HCT116 (cell line): ENCODE measurements around the gene SORCS2. TPM values are rescaled to one million over a fixed set of nuclear protein-coding genes. Genes with fewer than 3 reads are reported as not detected.

ENCODE experiments used
- ATAC-seq: fragments of 200-7000 bp; cut with Tn5 transposase; 2 replicates; pipeline ENCODE4 v1.9.1; 2020; ENCODE audit warnings: mild to moderate bottlenecking, moderate library complexity
- BruUV-seq: library from RNA; stranded (reverse); fragments of 400-500 nt; replicated peaks from 2 replicates; lab custom pipeline; 2021; lab: Mats Ljungman, UMichigan
- CTCF ChIA-PET: fragments of 300-600 bp; sonication (Branson Sonifier 250); formaldehyde crosslinking; loops from one replicate; lab custom pipeline; 2021; ENCODE audit warnings: antibody characterized with exemption; lab: Charles Lee
- POLR2A ChIA-PET: fragments of 300-600, 350-600 bp; sonication (Branson Sonifier 250); formaldehyde crosslinking; loops from one replicate; lab custom pipeline; 2021; ENCODE audit warnings: antibody characterized with exemption; lab: Charles Lee
- RAD21 ChIA-PET, 2 experiments: fragments of 300-600 bp; sonication (Branson Sonifier 250); formaldehyde crosslinking; loops; one replicate each; lab custom pipeline; 2023; ENCODE audit warnings: low total read pairs in 2 of 2; ENCODE audit not compliant: uncharacterized antibody in 2 of 2, unreplicated experiment in 2 of 2, low non-redundant PET in 1 of 2; lab: Charles Lee
- DNase-seq: peaks from one replicate; pipeline ENCODE4 v3.0.0-alpha.2; 2010; ENCODE audit warnings: low read depth, low spot score
- H2AFZ ChIP-seq: fragments of 200-600 bp; shearing (Covaris generic), sonication (generic); 2 replicates; pipeline ENCODE4 v1.6.1; 2017; ENCODE audit warnings: low read depth, mixed run types, mixed read lengths, antibody characterized with exemption, low read length; ENCODE audit not compliant: poor library complexity, severe bottlenecking
- H3K27ac ChIP-seq: 2 replicates; pipeline ENCODE4 v1.5.1; 2012; ENCODE audit warnings: low read depth, low read length
- H3K27me3 ChIP-seq: fragments of 200-600 bp; sonication (generic); 2 replicates; pipeline ENCODE4 v1.6.1; 2016; ENCODE audit warnings: mixed run types, low read length, mixed read lengths; ENCODE audit not compliant: insufficient read depth
- H3K36me3 ChIP-seq, 2 experiments: fragments of 200-500 bp in 1 of 2; fragments of 200-600 bp in 1 of 2; sonication (Bioruptor generic) in 1 of 2; sonication (generic) in 1 of 2; 2 replicates each; pipeline versions ENCODE4 v1.5.1 to v1.6.1; 2014 to 2016; ENCODE audit warnings: low read length in 2 of 2, inconsistent platforms in 1 of 2, mixed read lengths in 1 of 2, mixed run types in 1 of 2; ENCODE audit not compliant: insufficient read depth in 2 of 2, control insufficient read depth in 1 of 2
- H3K4me1 ChIP-seq, 2 experiments: fragments of 200-600 bp in 1 of 2; sonication (generic) in 1 of 2; 2 replicates each; pipeline versions ENCODE4 v1.5.1 to v1.6.1; 2012 to 2017; ENCODE audit warnings: low read length in 2 of 2, inconsistent platforms in 1 of 2, mild to moderate bottlenecking in 1 of 2, mixed read lengths in 1 of 2, mixed run types in 1 of 2, moderate library complexity in 1 of 2; ENCODE audit not compliant: insufficient read depth in 2 of 2, control insufficient read depth in 1 of 2
- H3K4me2 ChIP-seq: fragments of 200-600 bp; sonication (generic); 2 replicates; pipeline ENCODE4 v1.6.1; 2017; ENCODE audit warnings: mixed run types, low read length, mixed read lengths
- H3K4me3 ChIP-seq, 2 experiments: fragments of 200-600 bp in 1 of 2; sonication (generic) in 1 of 2; replicated peaks in 1 of 2; 2 replicates each; pipeline ENCODE4 v1.5.1; 2011 to 2016; ENCODE audit warnings: low read length in 2 of 2, control low read depth in 1 of 2, low read depth in 1 of 2, mild to moderate bottlenecking in 1 of 2, mixed read lengths in 1 of 2, mixed run types in 1 of 2
- H3K79me2 ChIP-seq: fragments of 200-600 bp; sonication (generic); 2 replicates; pipeline ENCODE4 v1.6.1; 2017; ENCODE audit warnings: mild to moderate bottlenecking, mixed run types, low read length, moderate library complexity, mixed read lengths; ENCODE audit not compliant: insufficient read depth
- H3K9ac ChIP-seq: fragments of 200-600 bp; sonication (generic); 2 replicates; pipeline ENCODE4 v1.6.1; 2016; ENCODE audit warnings: low read length, mixed read lengths
- H3K9me2 ChIP-seq: fragments of 200-600 bp; sonication (generic), shearing (Covaris generic); 2 replicates; pipeline ENCODE4 v1.6.1; 2017; ENCODE audit warnings: mixed run types, mild to moderate bottlenecking, moderate library complexity; ENCODE audit not compliant: insufficient read depth
- H3K9me3 ChIP-seq, 2 experiments: fragments of 200-500 bp in 1 of 2; fragments of 200-600 bp in 1 of 2; sonication (Bioruptor generic) in 1 of 2; sonication (generic) in 1 of 2; 2 replicates each; pipeline ENCODE4 v1.6.1; 2014 to 2017; ENCODE audit warnings: low read length in 2 of 2, mixed read lengths in 2 of 2, inconsistent platforms in 1 of 2, low read depth in 1 of 2, mild to moderate bottlenecking in 1 of 2, mixed run types in 1 of 2, moderate library complexity in 1 of 2; ENCODE audit not compliant: control insufficient read depth in 1 of 2, insufficient read depth in 1 of 2
- H4K20me1 ChIP-seq: fragments of 200-600 bp; sonication (generic), shearing (Covaris generic); 2 replicates; pipeline ENCODE4 v1.6.1; 2017; ENCODE audit warnings: mixed run types, mild to moderate bottlenecking, moderate library complexity; ENCODE audit not compliant: insufficient read depth
- EGR1 ChIP-seq: IDR thresholded peaks from 2 replicates; pipeline ENCODE4 v1.6.1; 2012; ENCODE audit warnings: low read depth
- EZH2 ChIP-seq: fragments of 200-600 bp; sonication (generic); IDR thresholded peaks from 2 replicates; pipeline ENCODE4 v1.6.1; 2017; ENCODE audit warnings: antibody characterized with exemption, mixed run types
- EZH2phosphoT487 ChIP-seq: fragments of 200-600 bp; IDR thresholded peaks from 2 replicates; pipeline ENCODE4 v1.6.1; 2018; ENCODE audit warnings: antibody characterized with exemption, borderline replicate concordance
- POLR2AphosphoS5 ChIP-seq: IDR thresholded peaks from 2 replicates; pipeline ENCODE4 v1.6.1; 2011; ENCODE audit warnings: mild to moderate bottlenecking, low read depth, low read length, moderate library complexity
- SP1 ChIP-seq: IDR thresholded peaks from 2 replicates; pipeline ENCODE4 v1.6.1; 2012; ENCODE audit warnings: low read depth
- SRF ChIP-seq: IDR thresholded peaks from 2 replicates; pipeline ENCODE4 v1.6.1; 2012; ENCODE audit warnings: low read depth
- YY1 ChIP-seq: IDR thresholded peaks from 2 replicates; pipeline ENCODE4 v1.6.1; 2011; ENCODE audit warnings: low read length, low read depth, moderate library complexity, mild to moderate bottlenecking; ENCODE audit not compliant: insufficient replicate concordance; ENCODE audit errors: extremely low read depth
- ZFX ChIP-seq: fragments of 450-650 bp; IDR thresholded peaks from 2 replicates; pipeline ENCODE4 v1.6.1; 2017
- ZNF274 ChIP-seq: fragments of 200-500 bp; sonication (Bioruptor generic); IDR thresholded peaks from 2 replicates; pipeline ENCODE4 v1.6.1; 2014; ENCODE audit warnings: mild to moderate bottlenecking, low read depth, low read length, inconsistent platforms
- intact Hi-C: fragments of 100-400 bp; cut with micrococcal nuclease; formaldehyde crosslinking; loops from 2 replicates; pipeline ENCODE4 v1.10.0; 2022
- total RNA-seq: library from RNA; stranded (reverse); gene quantifications from one replicate; pipeline ENCODE4 v1.2.1, GENCODE V29; 2021; ENCODE audit not compliant: unreplicated experiment
- TF ChIP-seq, protein P1 (sequence below): IDR thresholded peaks from 2 replicates; pipeline ENCODE4 v1.6.1; 2012; ENCODE audit warnings: low read depth
- TF ChIP-seq, protein P2 (sequence below): IDR thresholded peaks from 2 replicates; pipeline ENCODE4 v1.6.1; 2012
- TF ChIP-seq, protein P3 (sequence below): IDR thresholded peaks from 2 replicates; pipeline ENCODE4 v1.6.1; 2011; ENCODE audit warnings: mild to moderate bottlenecking, low read length, moderate library complexity; ENCODE audit not compliant: insufficient replicate concordance; ENCODE audit errors: extremely low read depth
- TF ChIP-seq, protein P4 (sequence below), 3 experiments: fragments of 200-600 bp in 1 of 3; sonication (generic) in 1 of 3; IDR thresholded peaks in 2 of 3; conservative IDR thresholded peaks in 1 of 3; 2 replicates each; pipeline ENCODE4 v1.5.1; 2012 to 2017; ENCODE audit warnings: low read depth in 2 of 3, low read length in 2 of 3, antibody characterized with exemption in 1 of 3, borderline replicate concordance in 1 of 3, control low read depth in 1 of 3, mild to moderate bottlenecking in 1 of 3, mixed read lengths in 1 of 3, mixed run types in 1 of 3, moderate library complexity in 1 of 3; ENCODE audit not compliant: insufficient read depth in 1 of 3

SORCS2 gene
- total RNA-seq, 1 experiment from 2014 or later = 0.37 TPM

DNA sequence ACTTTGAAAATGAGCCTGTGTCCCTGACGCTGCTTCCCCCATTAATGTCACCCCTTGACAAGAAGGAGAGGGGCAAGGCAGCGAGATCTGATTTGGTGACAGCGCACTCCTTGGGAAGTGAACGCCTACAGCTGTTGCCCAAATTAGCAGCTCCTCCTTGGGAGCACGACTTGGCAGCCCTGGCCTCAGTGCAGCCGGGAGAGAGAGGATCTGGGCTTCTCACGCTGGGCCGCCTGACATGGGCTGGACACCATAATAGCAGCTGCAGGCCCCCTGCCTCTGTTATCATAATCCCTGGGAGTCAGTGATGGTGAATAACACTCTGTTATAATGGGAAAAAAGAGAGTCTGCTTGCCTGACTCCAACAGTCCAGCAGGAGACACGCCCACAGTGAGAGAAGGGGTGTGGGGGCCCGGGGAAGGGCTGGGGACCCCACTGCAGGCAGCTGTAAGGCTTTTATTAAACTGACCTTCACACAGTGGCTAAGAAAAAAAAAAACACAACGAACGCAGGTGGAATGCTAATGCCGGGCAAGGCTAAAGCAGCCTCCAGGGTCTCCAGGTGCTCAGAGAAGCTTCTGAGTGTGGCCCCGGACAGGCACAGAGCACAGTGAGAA, 169.1 kb downstream of the SORCS2 start:
- Histone ChIP-seq H3K9me3 (no peaks in the 10 kb centered on the region), H3K4me3 (no peak overlapping the region), H3K4me1 (peaks cover 8 to 9% of the 10 kb centered on the region in 2 experiments; a peak in 2 of 4 replicates), H3K27me3 (peaks cover 18% of the 10 kb centered on the region; the same call in 1 of the 2 replicates), H3K27ac (no peak overlapping the region), H3K36me3 (no peaks in the 10 kb centered on the region), H3K9me2 (no peaks in the 10 kb centered on the region), H3K4me2 (no peak overlapping the region), H3K79me2 (no peaks in the 10 kb centered on the region), H3K9ac (no peak overlapping the region), H4K20me1 (no peaks in the 10 kb centered on the region), H2AFZ (no peak overlapping the region)
- TF ChIP-seq ZFX (no peak), EGR1 (no peak), YY1 (no peak), SRF (no peak), POLR2AphosphoS5 (no peak), EZH2 (no peak), SP1 (no peak), ZNF274 (no peak), EZH2phosphoT487 (no peak)
- TF ChIP-seq, protein P1, sequence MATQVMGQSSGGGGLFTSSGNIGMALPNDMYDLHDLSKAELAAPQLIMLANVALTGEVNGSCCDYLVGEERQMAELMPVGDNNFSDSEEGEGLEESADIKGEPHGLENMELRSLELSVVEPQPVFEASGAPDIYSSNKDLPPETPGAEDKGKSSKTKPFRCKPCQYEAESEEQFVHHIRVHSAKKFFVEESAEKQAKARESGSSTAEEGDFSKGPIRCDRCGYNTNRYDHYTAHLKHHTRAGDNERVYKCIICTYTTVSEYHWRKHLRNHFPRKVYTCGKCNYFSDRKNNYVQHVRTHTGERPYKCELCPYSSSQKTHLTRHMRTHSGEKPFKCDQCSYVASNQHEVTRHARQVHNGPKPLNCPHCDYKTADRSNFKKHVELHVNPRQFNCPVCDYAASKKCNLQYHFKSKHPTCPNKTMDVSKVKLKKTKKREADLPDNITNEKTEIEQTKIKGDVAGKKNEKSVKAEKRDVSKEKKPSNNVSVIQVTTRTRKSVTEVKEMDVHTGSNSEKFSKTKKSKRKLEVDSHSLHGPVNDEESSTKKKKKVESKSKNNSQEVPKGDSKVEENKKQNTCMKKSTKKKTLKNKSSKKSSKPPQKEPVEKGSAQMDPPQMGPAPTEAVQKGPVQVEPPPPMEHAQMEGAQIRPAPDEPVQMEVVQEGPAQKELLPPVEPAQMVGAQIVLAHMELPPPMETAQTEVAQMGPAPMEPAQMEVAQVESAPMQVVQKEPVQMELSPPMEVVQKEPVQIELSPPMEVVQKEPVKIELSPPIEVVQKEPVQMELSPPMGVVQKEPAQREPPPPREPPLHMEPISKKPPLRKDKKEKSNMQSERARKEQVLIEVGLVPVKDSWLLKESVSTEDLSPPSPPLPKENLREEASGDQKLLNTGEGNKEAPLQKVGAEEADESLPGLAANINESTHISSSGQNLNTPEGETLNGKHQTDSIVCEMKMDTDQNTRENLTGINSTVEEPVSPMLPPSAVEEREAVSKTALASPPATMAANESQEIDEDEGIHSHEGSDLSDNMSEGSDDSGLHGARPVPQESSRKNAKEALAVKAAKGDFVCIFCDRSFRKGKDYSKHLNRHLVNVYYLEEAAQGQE = no peak
- TF ChIP-seq, protein P2, sequence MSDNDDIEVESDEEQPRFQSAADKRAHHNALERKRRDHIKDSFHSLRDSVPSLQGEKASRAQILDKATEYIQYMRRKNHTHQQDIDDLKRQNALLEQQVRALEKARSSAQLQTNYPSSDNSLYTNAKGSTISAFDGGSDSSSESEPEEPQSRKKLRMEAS = no peak
- TF ChIP-seq, protein P3, sequence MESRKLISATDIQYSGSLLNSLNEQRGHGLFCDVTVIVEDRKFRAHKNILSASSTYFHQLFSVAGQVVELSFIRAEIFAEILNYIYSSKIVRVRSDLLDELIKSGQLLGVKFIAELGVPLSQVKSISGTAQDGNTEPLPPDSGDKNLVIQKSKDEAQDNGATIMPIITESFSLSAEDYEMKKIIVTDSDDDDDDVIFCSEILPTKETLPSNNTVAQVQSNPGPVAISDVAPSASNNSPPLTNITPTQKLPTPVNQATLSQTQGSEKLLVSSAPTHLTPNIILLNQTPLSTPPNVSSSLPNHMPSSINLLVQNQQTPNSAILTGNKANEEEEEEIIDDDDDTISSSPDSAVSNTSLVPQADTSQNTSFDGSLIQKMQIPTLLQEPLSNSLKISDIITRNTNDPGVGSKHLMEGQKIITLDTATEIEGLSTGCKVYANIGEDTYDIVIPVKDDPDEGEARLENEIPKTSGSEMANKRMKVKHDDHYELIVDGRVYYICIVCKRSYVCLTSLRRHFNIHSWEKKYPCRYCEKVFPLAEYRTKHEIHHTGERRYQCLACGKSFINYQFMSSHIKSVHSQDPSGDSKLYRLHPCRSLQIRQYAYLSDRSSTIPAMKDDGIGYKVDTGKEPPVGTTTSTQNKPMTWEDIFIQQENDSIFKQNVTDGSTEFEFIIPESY = no peak
- TF ChIP-seq, protein P4, sequence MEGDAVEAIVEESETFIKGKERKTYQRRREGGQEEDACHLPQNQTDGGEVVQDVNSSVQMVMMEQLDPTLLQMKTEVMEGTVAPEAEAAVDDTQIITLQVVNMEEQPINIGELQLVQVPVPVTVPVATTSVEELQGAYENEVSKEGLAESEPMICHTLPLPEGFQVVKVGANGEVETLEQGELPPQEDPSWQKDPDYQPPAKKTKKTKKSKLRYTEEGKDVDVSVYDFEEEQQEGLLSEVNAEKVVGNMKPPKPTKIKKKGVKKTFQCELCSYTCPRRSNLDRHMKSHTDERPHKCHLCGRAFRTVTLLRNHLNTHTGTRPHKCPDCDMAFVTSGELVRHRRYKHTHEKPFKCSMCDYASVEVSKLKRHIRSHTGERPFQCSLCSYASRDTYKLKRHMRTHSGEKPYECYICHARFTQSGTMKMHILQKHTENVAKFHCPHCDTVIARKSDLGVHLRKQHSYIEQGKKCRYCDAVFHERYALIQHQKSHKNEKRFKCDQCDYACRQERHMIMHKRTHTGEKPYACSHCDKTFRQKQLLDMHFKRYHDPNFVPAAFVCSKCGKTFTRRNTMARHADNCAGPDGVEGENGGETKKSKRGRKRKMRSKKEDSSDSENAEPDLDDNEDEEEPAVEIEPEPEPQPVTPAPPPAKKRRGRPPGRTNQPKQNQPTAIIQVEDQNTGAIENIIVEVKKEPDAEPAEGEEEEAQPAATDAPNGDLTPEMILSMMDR (IDR thresholded peaks at IDR 0.05 in 2 of 3, conservative IDR thresholded peaks at IDR 0.05 in 1 of 3; ENCODE audit: borderline replicate concordance in 1 of 3, insufficient read depth in 1 of 3, low read depth in 2 of 3, low read length in 2 of 3) = no peak
- ChIA-PET POLR2A (no interaction called here), RAD21 (no interaction called here), CTCF (no interaction called here)
- intact Hi-C loops = no loop called here
- no peak for DNase-seq
- BruUV-seq = no TSS peak
- no peak for ATAC-seq
